Right lobe of liver (tissue), 4 donors: ENCODE results near the gene ROR2.

Source experiments
- CTCF ChIP-seq, 4 donors: fragments of 200-600 bp in 3 of 4; fragments of 450-650 bp in 1 of 4; IDR thresholded peaks; one replicate each; pipeline versions ENCODE4 v1.5.1 to v1.8.0; 2016 to 2022; ENCODE audit warnings: antibody characterized with exemption in 4 of 4, mild to moderate bottlenecking in 2 of 4
- POLR2A ChIP-seq: fragments of 450-650 bp; IDR thresholded peaks from one replicate; pipeline ENCODE4 v1.6.1; 2017; ENCODE audit warnings: antibody characterized with exemption, mild to moderate bottlenecking
- donor health status: DM: no; HTN: no; CAD: no.
- donor health status: DM: no; HTN: no; CAD: no.
- donor health status: DM: no; HTN: yes; CAD: no.

DNA sequence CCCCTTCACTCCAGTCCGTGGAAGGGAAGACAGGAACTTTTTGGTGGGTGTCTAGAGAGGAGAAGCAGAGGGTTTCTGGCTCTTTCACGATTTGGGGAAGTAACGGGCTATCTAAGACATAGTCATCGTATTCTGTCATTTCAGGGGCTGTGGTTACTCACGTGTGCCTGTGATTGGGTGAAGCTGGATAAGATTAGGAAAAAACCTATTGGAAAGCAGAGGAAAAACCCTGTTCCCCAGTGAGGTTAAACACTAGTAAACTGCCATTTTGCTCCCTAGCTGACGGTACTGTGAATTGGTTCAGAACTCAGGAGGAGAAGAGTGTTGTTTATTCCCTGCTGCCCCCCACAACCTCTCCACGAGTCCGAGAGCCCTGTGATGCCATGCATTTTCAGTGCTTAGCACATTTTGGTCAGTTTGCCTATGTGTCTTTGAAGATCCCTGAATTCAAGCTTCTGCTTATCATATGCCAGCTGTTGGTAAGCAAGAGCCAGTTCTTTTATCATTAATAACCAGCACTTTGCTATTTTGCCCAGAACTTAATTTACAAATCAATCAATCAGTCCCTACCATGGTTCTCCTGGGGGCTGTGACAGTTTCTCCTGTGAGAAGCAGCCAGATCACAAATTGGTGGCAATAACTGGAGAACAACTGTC lies 45.1 kb upstream of the ROR2 start:
- TF ChIP-seq POLR2A (no peak), CTCF (IDR thresholded peaks at IDR 0.05) (no peak)
